T-helper 2 cell (primary cell): ENCODE results near the gene CYSTM1.
"Not testable (repeated sequence)": the region's sequence is repeated elsewhere in the genome, so short reads cannot be mapped to it uniquely, and the experiment has no call there.

ENCODE experiments used
- DNase-seq, 5 experiments: peaks; one replicate each; pipeline versions ENCODE4 v3.0.0 to v3.0.0-alpha.2; 2012 to 2022

Gene CYSTM1

DNA sequence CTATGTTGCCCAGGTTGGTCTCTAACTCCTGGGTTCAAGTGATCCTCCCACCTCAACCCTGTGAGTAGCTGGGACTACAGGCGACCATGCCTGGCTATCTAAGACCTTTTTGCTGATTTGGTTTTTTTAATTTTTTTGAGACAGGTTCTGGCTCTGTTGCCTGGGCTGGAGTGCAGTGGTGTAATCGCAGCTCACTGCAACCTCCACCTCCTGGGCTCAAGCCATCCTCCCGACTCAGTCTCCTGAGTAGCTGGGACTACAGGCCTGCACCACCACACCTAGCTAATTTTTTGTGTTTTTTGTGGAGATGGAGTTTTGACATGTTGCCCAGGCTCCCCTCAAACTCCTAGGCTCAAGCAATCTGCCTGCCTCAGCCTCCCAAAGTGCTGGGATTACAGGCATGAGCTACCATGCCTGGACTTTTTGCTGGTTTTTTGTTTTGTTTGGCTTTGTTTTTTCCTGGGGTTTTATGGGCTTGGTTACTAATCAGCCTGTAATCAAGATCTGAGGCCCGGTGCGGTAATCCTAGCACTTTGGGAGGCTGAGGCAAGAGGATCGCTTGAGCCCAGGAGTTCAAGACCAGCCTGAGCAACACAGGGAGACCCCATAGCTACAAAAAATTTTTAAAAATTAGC is 3.6 kb downstream of the CYSTM1 start:
- no peak for DNase-seq

DNA sequence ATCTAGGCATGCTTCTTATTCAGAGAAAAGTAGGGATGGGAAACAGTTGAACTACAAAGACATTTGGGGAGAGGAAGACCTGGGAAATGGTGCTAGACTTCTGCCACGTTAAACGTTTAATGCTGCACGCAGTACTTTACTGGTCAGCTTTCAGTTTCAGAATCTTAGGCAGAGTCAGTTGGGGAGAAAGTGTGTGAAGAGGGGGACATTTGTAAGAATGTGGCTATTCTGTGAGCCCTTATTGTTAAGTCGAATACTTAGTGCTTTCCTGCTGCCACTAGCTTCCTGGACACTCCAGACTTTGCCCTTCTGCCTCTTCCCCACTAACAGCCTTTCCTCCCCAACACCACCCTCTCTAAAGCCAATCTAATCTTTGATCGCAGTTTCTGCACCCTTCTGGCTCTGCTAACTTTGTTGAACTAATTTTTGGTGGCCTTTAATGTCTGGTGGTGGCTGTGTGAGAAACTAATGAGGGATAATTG is 6.1 kb downstream of the CYSTM1 start:
- no peak for DNase-seq

DNA sequence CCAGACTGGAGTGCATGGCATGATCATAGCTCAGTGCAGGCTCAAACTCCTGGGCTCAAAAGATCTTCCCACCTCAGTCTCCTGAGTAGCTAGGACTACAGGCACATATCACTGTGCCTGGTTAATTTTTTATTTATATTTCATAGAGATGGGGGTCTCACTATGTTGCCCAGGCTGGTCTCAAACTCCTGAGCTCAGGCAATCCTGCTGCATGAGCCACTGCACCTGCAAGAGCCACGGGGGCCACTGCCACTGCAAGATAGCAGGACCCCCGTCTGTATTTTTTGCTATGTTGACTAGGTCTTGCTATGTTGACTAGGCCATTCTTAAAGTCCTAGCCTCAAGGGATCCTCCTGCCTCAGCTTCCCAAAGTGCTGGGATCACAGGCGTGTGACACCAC is 6.5 kb downstream of the CYSTM1 start:
- DNase-seq = no peak

DNA sequence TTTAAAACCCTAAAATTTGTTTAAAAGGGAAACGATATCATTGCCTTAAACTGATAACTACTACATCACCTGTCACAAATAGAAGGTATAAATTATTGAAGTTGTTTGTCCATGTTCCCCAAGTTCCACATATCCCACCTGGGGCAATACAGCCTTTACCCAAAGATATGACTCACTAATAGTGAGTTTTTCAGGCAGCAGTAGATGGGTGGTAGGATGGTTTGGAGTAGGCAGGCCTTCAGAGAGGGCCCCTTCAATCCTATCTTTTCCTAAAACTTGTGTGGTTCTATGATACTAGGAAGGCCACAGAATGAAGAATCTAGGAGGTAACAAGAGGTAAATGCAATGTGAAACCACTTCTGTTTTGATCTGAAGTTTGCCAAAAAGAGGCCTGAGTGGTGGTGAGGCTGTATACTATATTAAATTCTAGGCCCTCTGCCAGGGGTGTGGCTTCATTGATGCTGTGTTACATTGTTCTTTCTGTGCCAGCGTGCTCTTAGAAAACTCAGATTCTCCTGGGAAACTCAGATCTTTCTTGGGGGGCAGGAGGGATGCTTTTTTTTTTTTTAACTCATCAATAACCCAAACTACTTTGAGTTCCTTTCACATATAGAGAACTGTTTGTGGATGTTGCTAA is 7.2 kb downstream of the CYSTM1 start:
- no peak for DNase-seq

DNA sequence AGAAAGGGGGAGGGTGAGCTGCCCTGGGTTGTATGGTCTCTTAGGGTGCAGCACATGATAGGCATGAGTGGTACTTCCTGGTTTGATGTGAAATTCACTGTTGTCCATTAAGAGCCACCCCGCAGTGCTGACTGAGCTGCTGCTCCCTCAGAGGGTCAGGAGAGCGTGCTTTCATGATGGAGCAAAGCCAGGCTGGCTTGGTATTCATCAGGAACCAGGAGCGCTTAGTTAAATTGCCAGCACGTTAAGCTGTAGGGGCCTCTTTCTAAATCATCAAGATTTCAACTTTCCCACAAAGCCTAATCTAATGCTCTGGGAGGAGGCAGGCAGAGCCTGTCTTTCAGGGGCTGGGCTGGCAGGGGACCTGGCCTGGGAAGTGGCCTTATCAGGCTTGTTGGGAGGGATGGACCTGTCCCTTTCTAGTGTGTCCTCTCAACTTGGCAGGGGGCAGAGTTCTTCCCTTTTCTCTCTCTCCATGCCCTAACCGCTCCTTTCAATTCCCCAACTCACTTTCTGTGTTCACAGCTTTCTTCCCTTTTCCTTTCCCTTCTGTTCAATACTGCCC is 7.9 kb downstream of the CYSTM1 start:
- DNase-seq = no peak

DNA sequence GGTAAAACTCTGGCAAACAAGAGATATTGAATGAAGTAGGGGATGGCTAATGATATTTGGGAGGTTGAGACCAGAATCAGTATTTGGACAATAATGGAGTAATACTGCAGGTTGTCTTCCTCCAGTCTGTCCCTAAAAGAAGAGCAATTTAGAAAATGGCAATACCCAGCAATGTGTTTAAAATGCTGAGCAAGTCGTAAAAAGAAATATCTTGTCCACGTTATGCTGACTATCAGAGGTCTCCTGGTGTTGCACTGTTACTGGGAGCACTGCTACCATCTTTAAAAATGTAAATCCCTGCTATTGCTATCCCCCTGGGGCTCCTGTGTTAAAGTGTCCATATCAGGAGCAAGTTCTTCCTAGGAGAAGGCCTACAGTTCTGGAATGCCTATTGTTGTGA is 10.4 kb downstream of the CYSTM1 start:
- no peak for DNase-seq

DNA sequence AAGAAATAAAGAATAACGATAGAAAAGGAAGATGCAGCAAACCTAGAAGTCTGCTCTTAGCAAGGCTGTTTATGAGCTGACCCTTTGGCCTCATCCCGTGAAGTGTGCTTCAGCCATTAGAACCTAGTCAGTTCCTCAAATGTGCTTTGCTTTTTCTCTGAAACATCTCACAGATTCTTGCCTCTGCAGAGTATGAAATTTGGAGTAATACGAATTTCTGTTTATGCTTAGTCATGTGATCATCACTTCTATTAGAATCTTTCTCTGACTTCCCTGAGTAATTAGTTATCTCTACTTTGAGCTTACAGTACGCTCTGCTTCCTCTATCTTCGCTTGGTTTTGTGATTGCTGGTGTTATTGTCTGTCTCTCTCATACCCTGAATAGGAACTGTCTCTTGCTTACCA is 11.3 kb downstream of the CYSTM1 start:
- DNase-seq = no peak

DNA sequence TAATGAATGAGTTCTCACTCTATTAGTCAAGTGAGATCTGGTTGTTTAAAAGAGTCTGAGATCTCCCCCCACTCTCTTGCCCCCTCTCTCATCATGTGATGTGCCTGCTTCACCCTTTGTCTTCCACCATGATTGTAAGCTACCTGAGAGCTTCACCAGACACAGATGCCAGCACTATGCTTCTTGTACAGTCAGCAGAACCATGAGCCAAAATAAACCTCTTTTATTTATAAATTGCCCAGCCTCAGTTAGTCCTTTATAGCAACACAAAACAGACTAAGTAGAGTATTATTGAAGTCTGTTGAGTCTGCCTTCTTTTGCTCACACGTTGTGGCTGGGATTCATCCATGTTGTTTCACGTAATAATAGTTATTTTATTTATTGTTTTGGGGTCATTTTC is 14.3 kb downstream of the CYSTM1 start:
- no peak for DNase-seq

DNA sequence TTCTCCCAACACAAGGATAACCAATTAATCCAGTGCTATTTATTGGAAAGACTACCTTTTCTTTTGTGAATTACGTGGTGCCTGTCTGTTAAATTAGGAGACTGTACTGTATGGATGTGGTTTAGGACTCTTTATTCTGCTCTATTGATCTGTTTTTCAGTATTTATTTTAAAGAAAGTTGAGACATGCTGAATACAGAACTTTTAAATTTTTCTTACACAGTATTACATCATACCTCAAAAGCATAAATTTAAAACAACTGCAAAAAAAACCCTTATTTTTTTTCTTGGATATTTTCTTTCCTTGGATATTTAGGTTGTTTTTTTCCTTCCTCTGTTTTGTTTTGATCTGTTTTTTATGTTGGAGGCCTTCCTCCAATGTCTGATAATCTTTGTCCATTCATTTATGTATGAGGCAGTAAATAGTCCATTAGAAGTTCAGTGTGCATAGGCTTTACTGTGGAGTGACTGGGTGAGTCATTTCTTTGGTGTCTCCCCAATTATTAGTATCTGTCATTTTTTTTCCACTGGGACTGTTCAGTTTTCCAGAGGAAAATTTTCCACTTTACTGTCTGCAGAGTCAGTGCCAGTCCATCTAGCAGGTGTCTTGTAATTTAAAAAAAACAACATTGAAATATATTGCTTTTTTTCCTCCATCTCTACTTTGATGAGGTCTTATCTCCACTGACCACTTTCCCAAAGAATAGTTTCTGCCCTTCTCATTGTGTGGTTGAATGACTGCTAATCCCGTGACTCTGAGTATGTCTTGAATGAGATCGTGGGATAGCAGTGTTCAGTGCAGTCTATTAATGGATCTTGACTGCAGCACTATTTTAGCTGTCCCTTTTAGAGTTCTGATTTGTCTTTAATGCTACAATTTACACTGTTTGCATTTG is 15.2 kb downstream of the CYSTM1 start:
- no peak for DNase-seq

DNA sequence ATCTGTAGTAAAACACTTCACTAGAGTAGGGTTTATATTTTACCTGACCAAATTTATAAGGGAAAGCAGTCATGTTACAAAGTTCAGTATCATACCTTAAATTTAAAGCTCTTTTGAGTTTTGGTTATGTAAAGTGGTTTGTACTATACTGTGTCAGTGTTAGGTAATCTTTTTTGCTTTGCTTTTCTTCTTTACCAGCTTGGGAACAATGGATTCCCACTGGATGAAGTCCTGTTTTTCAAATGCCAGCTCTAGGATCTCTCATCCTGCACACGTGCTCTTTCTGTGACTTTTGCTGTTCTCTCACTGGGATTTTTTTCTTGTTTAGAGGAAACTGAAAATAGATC is 15.9 kb downstream of the CYSTM1 start:
- DNase-seq = no peak

DNA sequence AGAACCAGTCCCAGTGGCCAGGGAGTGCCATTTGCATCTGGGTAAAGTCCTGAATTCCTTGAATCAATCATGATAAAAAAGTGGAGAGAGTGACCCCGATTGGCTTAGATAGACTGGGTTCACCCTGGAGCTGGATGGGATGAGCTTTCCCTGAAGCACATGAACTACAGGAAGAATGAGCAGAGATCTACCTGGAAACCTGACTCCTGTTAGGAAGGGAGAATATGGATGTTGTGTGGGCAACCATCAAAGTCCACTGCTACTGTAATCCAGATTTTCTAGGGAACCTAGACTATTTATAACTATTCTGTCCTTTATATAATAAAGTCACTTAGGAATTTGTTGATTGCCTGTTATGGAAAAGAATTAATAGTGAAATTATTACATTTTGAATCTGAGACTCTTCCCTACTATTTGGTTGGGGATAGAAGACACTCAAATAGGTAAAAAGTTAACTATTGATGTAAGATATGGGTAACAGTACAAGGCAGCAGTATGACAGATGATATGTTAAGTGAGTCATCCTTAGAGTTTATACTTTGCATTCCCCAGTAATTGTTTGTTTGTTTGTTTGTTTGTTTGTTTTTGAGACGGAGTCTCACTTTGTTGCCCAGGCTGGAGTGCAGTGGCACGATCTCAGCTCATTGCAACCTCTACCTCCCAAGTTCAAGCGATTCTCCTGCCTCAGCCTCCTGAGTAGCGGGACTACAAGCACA is 17.9 kb downstream of the CYSTM1 start:
- no peak for DNase-seq

DNA sequence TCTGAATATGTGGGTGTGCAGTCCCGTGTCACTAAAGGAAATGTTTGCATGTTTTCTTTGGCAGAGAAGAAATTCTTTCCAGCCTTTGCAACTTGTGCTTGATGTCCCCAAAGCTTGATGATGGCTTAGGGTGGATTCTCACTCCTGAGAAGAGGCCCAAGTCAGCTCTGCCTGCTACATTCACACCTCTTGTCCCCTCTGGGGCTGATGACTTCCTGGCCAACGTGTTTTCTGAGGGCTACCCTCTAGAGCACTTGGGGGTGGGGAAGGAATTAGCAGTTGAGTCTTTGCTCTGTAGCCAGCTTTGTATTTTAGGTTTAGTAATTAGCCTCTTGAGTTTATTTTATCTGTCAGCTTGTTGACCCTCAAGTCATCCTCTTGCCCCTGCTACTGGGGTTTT is 19.7 kb downstream of the CYSTM1 start:
- no peak for DNase-seq

DNA sequence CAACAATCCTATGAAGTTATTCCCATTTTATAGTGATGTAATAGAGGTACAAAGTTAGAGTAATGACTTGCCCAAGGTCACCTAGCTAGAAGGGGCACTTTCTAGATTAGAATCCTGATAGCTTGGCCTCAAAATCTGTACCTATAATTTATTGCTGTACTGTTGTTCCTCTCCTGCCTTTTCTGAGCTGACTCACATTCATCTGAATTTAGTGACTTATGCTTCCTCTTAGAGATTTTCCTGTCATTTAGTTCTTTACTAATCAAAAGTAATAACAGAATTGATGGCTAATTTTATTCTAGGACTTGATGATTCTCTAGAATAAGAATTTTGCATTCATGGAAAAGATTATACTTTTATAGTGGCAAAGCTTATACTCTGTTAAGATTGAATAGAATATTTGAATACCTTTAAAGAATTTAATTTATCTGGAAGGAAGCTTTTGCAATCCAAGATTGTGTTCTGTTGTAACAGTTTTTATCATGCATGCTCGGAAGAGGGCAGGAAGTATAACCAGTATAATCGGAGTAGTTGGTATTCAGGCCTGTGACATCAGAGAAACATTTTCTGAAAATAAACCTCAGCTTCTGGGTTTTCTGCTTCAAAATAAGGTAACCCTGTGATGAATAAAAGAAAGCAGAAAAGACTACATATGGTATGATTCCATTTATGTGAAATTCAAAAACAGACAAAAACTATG is 21.3 kb downstream of the CYSTM1 start:
- DNase-seq = no peak

DNA sequence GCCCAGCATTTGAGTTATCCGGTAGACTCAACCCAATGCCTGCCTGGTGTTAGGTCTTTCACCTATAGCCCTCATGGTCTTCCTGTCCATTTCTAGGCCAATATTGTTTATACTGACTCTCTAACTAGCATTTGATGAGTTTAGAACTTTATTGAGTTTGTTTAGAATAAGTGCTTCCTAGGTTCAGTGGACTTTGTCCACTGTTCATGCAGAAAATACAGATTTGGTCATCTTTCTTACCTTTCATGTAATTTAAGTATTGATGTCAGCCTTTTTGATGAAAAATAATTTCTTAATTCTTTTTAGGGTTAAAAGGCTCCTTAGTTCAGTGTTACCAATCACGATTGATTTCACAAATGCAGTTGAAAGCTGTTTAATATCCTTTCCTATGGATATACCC is 22.0 kb downstream of the CYSTM1 start:
- no peak for DNase-seq

DNA sequence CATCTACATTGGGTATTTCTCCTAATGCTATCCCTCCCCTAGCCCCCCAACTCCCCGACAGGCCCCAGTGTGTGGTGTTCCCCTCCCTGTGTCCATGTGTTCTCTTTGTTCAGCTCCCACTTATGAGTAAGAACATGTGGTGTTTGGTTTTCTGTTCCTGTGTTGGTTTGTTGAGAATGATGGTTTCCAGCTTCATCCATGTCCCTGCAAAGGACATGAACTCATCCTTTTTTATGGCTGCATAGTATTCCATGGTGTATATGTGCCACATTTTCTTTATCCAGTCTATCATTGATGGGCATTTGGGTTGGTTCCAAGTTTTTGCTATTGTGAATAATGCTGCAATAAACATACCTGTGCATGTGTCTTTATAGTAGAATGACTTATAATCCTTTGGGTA is 23.9 kb downstream of the CYSTM1 start:
- DNase-seq = not testable (repeated sequence)

DNA sequence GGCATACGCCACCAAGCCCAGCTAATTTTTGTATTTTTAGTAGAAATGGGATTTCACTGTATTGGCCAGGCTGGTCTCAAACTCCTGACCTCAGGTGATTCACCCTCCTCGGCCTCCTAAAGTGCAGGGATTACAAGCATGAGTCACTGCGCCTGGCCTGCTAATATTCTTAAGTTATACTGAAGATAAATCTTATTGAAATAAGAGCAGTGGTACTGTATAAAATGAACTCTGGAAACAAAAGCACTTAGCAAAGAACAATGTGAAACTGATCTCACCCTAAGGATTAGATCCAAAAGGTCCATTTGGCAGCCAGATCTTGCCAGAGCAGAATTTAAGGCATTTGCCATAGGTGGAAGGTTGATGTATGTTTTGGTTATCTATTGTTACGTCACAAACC is 27.1 kb downstream of the CYSTM1 start:
- DNase-seq = no peak

DNA sequence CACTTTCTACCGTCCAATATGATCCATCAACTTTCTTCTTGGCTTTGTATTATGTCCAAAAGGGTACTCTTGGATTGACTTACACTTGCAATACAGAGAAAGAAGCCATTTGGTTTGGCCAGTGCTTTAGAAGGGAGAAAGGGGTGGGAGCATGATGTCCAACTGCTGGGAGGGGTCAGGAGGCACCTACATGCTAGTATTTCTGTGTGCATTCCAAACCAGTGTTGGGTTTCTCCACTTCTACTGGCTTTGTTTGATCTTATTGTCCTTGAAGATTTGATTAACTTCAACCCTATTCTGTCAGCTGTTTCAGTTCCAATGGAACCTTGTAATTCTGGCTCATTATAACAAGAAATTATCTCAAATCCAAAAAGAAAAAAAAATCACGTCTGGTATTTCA is 27.6 kb downstream of the CYSTM1 start:
- DNase-seq = no peak

DNA sequence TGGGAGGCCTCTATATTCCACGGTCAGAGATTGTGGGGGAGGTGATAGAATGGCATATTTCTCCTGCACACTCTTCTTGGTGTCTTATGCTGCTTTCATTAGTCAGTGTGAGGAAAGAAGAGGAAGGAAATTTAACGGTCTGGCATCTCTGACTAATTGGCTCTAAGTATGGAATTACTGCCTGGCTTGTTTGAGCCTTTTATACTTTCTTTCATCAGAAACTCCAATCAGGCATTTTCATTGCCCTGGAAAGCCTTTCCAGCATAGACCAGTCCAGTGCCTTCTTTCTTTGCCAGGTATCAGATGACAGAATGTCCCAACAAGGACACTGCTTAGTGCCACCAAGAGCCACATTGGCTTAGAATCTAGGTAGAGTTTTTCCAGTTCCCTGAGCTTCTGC is 30.2 kb downstream of the CYSTM1 start:
- DNase-seq = no peak

DNA sequence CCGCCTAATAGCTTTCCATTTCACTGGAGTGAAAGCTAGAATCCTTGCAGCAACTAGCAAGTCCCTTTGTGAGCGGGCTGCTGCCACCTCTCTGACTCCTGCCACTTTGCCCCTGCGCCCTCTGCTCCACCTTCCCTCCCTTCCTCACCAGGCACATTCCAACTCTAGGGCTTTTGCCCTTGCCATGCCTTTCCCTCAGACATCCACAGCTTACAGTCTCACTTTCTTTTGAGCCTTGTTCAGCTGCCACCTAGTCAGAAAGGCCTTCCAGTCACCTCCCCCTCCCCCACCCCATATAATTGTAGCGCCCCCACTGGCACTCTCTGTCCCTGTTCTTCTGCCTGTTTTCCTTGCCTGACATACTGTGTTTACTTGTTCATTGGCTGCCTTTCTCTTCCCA is 31.0 kb downstream of the CYSTM1 start:
- no peak for DNase-seq

DNA sequence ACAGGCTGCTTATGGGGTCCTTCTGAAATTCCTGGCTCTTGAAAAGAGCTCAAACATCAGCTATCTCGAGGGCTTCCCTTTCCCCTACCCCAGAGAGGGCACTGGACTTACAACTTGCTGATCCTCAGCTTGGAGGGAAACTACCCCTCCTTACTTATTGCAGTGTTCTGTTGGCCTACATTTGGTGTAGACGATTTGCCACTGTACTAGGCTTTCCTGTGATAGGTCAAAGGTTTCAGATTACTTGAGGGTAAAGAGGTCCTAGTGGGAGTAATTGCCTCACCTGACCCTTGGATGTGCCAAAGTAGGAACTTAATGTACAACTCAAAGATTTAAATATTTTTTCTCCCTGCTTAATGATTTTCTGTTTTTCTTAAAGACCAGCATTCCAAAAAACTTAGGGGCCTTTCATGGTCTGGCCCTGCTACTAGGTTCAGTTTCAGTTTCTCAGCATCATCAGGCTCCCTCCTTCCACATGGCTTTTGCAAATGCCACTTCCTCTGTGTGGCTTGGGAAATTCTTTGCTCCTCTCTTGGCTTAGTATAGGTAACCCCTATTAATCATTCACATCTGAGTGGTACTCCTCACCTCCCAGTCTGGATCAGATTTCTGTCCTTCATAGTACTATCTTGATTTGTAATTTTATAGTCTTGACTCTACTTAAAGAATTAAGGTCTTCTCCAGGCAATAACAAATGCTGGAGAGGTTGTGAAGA is 32.4 kb downstream of the CYSTM1 start:
- DNase-seq = no peak

DNA sequence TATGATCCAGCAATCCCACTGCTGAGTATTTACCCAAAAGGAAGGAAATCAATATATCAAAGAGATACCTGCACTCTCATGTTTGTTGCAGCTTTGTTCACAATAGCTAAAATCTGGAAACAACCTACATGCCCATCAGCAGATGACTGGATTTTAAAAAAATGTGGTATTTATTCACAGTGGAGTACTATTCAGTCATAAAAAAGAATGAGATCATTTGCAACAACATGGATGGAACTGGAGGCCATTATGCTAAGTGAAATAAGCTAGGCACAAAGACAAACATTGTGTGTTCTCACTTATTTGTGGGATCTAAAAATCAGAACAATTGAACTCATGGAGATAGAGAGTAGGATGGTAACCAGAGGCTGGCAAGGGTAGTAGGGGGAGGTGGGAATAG is 33.1 kb downstream of the CYSTM1 start:
- DNase-seq = no peak
